Skeletal muscle tissue (tissue), 4 donors: ENCODE results near the gene GABRA5. TPM values are rescaled to one million over a fixed set of nuclear protein-coding genes. Genes with fewer than 3 reads are reported as not detected.

ENCODE experiments used
- H3K27ac ChIP-seq: one replicate; pipeline ENCODE4 v1.7.0; 2013; ENCODE audit warnings: mild to moderate bottlenecking, low read depth, low read length, inconsistent platforms
- H3K27me3 ChIP-seq, 3 donors: one replicate each; pipeline ENCODE4 v1.7.0; 2013; ENCODE audit warnings: low read length in 3 of 3; ENCODE audit not compliant: control insufficient read depth in 3 of 3, insufficient read depth in 3 of 3
- H3K36me3 ChIP-seq, 3 donors: one replicate each; pipeline ENCODE4 v1.7.0; 2013; ENCODE audit warnings: low read length in 3 of 3; ENCODE audit not compliant: control insufficient read depth in 3 of 3, insufficient read depth in 3 of 3
- H3K4me1 ChIP-seq, 3 donors: one replicate each; pipeline ENCODE4 v1.7.0; 2013; ENCODE audit warnings: low read length in 3 of 3, mild to moderate bottlenecking in 3 of 3; ENCODE audit not compliant: control insufficient read depth in 3 of 3, insufficient read depth in 3 of 3
- H3K4me3 ChIP-seq, 3 donors: one replicate each; pipeline ENCODE4 v1.7.0; 2013; ENCODE audit warnings: low read length in 3 of 3
- H3K9ac ChIP-seq, 3 donors: one replicate each; pipeline ENCODE4 v1.7.0; 2013; ENCODE audit warnings: low read length in 3 of 3, mild to moderate bottlenecking in 3 of 3, moderate library complexity in 2 of 3, low read depth in 1 of 3
- H3K9me3 ChIP-seq, 3 donors: one replicate each; pipeline ENCODE4 v1.7.0; 2013; ENCODE audit warnings: low read length in 3 of 3; ENCODE audit not compliant: control insufficient read depth in 3 of 3
- total RNA-seq: library from RNA; depleted of rRNA; stranded (reverse); fragments of >200 nt; gene quantifications from one replicate; pipeline ENCODE4 v1.2.3, GENCODE V29; 2014
- donor health status: Osteomylitis.

Gene GABRA5
- total RNA-seq, 1 donor from 2014 or later = 1.6 TPM

DNA sequence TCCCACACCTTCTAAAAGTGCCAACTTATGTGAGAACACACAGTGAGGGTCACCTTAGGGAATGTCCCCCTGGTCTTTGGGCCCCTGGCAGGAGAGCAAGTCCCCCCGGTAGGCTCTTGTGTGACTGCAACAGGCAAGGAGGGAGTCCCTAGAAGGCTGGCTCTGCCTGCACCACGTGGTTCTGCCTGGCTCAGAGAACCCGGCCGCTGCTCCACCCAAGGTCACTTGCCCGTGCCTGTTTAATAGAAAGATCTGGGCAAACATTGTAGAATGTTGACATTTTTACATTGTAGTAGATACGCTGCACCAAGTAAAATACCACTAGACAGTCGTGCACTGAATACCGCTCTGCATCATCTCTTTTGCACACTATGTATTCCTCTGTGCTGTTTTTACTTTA, 21.9 kb downstream of the GABRA5 start:
- Histone ChIP-seq H3K9me3 (no peaks in the 10 kb centered on the region), H3K27ac (no peak overlapping the region), H3K4me1 (peaks cover 0 to 6% (median 4%) of the 10 kb centered on the region in 3 donors), H3K27me3 (peaks cover 13 to 24% (median 18%) of the 10 kb centered on the region in 3 donors), H3K9ac (no peak overlapping the region), H3K36me3 (no peaks in the 10 kb centered on the region), H3K4me3 (no peak overlapping the region)

DNA sequence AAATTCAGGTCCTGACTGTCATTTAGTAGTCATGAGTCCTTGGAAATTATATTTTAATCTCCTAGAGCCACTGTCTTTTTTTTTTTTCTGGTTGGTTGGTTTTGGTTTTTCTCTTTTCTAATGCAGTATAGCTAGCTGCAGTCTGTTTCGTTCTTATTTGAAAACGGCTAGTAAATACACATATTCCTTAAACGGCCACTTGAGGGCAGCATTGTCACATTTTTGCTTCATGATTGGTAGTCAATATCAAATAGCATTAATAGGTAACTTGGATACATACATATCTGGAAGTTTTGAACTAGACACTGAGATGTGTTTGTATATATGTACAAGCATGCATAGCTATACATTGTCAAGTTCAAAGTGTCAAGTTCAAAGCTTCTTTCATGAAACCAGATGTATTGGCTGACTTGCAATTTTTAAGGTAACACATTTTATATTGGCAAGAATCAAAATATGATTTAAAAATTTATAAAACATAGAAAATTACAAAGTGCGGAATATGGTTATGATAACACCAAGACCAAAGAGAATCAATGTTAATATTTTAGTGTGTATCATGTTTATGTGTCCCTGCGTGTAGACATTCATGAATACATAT, 22.5 kb downstream of the GABRA5 start:
- Histone ChIP-seq H3K27ac (no peak overlapping the region), H3K4me1 (peaks cover 0 to 6% (median 4%) of the 10 kb centered on the region in 3 donors), H3K4me3 (peak overlapping the region in 1 of 3 donors; percentile 24), H3K9me3 (no peaks in the 10 kb centered on the region), H3K9ac (no peak overlapping the region), H3K36me3 (no peaks in the 10 kb centered on the region), H3K27me3 (peaks cover 13 to 24% (median 18%) of the 10 kb centered on the region in 3 donors)

DNA sequence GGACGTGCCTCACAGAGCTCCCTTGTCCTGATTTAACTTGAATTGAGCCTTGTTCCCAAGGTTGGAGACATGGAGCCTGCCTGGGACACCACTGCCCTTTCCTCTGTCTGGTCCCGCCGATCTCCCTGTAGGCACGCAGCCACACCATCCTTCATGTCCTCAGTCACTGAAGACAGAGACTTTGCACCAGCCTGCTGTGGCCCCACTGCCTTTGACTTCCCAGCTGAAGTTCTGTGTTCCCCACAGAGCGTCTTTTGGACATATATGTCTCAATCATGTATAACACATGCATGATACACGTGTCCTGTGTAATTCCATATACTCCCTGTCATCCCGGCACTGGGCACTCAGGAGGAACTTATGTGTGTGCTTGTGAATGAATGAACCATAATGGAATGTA, 23.6 kb downstream of the GABRA5 start:
- H3K9ac ChIP-seq = no peak overlapping the region
- H3K36me3 ChIP-seq = no peaks in the 10 kb centered on the region
- peaks cover 0 to 6% (median 4%) of the 10 kb centered on the region in 3 donors for H3K4me1 ChIP-seq
- H3K9me3 ChIP-seq = no peaks in the 10 kb centered on the region
- peaks cover 13 to 24% (median 18%) of the 10 kb centered on the region in 3 donors for H3K27me3 ChIP-seq
- H3K27ac ChIP-seq = no peak overlapping the region
- H3K4me3 ChIP-seq = no peak overlapping the region

DNA sequence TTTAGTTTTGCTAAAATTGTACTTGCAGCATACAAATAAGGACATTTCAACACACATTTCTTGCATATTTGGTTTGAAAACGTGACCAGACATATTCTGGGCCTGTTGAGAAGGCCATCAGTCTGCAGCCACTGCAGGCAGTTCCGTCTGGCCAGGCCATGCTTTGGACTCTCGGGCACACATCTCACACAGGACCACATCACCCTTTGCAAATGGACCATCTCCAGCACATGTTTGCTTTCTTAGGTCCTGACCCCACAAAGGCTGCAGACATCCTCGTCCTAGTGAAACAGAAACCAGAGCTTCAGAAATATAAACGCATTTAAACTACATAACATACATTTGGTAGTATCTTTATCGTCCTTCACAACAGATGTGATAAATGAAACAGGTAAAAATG, 24.1 kb downstream of the GABRA5 start:
- H3K4me1 ChIP-seq = peaks cover 0 to 6% (median 4%) of the 10 kb centered on the region in 3 donors
- H3K36me3 ChIP-seq = no peaks in the 10 kb centered on the region
- peaks cover 13 to 24% (median 18%) of the 10 kb centered on the region in 3 donors for H3K27me3 ChIP-seq
- no peak overlapping the region for H3K9ac ChIP-seq
- no peak overlapping the region for H3K4me3 ChIP-seq
- H3K27ac ChIP-seq = no peak overlapping the region
- peaks cover 0 to 2% (median 0%) of the 10 kb centered on the region in 3 donors for H3K9me3 ChIP-seq

DNA sequence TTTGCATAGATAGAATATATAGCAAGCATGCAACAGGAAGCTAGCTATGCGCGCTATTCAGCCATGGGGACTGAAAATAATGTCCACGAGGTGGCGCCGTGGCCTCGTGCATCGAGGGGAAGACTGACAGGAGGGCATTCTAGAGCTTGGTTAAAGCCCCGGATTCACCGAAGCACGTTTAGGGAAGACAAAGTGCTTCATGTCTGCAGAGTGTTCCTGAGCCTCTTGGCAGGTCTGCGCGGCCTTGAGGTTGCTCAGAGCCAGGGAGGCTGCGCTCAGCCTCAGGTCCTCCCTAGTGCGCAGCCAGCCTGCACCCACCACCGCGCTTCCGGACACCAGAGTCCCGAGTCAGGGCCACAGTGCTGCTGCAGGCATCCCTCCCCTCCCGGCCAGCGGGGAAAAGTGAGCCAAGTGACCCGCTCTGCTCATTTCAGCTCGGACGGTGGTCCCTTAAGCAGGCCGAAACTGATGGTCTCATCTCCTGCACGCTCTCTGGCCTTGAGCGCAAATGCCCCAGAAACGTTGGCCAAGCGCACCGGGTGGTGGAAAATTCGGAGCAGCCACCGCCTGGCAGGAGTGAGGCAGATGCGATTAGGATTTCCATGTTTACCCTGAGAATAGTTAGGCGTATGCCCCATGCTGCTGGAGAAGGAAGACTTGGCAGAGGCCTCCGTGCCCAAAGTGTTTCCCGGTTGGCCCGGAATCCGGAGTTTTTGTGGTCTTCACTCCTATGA, 24.8 kb downstream of the GABRA5 start:
- no peak overlapping the region for H3K27ac ChIP-seq
- H3K9ac ChIP-seq = no peak overlapping the region
- peaks cover 0 to 2% (median 0%) of the 10 kb centered on the region in 3 donors for H3K9me3 ChIP-seq
- peak overlapping the region in 2 of 3 donors; percentile 13 to 31 for H3K4me3 ChIP-seq
- H3K27me3 ChIP-seq = peaks cover 13 to 20% (median 18%) of the 10 kb centered on the region in 3 donors
- H3K4me1 ChIP-seq = peaks cover 0 to 6% (median 4%) of the 10 kb centered on the region in 3 donors
- no peaks in the 10 kb centered on the region for H3K36me3 ChIP-seq

DNA sequence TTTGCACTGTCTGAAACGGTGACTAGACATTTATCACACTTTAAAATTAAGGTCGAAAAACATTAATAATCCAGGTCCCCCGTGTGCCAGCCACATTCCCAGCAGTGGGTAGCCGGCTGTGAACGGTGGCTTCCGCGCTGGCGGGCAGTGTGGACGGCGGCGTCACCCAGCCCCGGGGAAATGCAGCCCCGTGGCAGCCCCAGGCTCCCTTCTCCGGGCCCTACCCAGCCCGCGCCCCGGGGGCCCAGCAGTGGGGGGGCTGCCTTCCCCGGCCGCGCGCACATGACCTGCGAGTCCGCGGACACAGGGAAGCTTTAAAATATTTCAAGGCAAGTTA, 25.3 kb downstream of the GABRA5 start:
- H3K36me3 ChIP-seq = no peaks in the 10 kb centered on the region
- no peak overlapping the region for H3K27ac ChIP-seq
- H3K9ac ChIP-seq = no peak overlapping the region
- no peak overlapping the region for H3K4me3 ChIP-seq
- H3K4me1 ChIP-seq = peaks cover 0 to 6% (median 4%) of the 10 kb centered on the region in 3 donors
- H3K27me3 ChIP-seq = peaks cover 13 to 18% (median 18%) of the 10 kb centered on the region in 3 donors
- peaks cover 0 to 2% (median 0%) of the 10 kb centered on the region in 3 donors for H3K9me3 ChIP-seq

DNA sequence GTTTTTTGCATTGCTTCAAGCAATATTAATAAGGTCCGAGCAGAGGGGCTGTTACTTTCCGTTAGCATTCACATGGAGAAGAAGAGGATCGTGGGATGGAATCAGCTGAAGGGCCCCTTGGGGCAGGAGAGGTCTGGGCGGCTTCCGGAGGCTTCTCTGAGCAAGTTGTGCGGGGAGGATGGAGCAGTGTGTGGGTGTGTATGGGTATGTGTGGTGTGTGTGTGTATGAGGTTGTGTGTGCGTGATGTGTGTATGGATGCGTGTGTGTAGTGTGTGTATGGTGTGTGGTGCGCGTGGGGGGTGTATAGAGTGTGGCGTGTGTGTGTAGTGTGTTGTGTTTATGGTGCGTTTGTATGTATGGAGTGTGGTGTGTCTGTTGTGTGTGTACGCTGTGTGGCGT, 25.8 kb downstream of the GABRA5 start:
- no peak overlapping the region for H3K27ac ChIP-seq

DNA sequence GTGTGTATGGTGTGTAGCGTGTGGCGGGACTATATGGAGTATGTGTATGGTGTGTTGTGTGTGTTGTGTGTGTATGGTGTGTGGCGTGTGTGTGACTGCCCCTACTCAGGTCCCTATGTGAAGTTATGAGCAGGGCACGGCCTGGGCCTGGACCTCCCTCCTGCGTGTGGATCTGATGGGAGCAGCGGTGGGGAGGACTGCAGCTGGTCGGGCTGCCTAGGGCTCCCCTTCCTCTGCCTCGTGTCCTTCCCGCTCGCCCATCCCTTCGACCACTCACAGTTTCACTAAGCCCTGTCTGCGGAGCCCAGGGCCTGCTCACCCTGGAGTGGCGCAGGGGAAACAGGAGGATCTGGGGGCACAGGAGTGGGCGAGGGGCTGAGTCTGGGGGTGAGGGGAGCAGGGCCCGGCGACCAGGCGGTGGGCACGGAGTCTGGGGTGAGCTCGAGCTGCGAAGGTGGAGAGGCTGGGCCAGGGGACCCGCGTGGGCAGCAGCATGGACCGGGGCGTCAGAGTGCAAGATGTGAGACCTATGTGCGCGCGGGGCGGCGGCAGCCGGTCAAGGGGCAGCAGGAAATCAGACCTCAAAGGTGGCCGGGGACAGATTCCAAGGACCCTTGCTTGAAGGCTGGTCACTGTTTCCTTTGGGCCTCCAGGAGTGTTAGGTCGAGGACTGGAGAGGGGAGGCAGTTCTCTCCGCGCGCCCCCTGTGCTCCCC, 26.6 kb downstream of the GABRA5 start:
- Histone ChIP-seq H3K27me3 (peaks cover 13 to 17% (median 14%) of the 10 kb centered on the region in 3 donors), H3K4me1 (peaks cover 0 to 6% (median 4%) of the 10 kb centered on the region in 3 donors), H3K9me3 (peaks cover 0 to 2% (median 0%) of the 10 kb centered on the region in 3 donors), H3K27ac (no peak overlapping the region), H3K9ac (no peak overlapping the region), H3K4me3 (no peak overlapping the region), H3K36me3 (no peaks in the 10 kb centered on the region)

More for the DNA sequence above, 25.8 kb downstream of the GABRA5 start:
- no peak overlapping the region for H3K9ac ChIP-seq
- no peaks in the 10 kb centered on the region for H3K36me3 ChIP-seq
- H3K9me3 ChIP-seq = peaks cover 0 to 2% (median 0%) of the 10 kb centered on the region in 3 donors
- peaks cover 0 to 6% (median 4%) of the 10 kb centered on the region in 3 donors for H3K4me1 ChIP-seq
- H3K27me3 ChIP-seq = peaks cover 13 to 18% (median 18%) of the 10 kb centered on the region in 3 donors
- no peak overlapping the region for H3K4me3 ChIP-seq

DNA sequence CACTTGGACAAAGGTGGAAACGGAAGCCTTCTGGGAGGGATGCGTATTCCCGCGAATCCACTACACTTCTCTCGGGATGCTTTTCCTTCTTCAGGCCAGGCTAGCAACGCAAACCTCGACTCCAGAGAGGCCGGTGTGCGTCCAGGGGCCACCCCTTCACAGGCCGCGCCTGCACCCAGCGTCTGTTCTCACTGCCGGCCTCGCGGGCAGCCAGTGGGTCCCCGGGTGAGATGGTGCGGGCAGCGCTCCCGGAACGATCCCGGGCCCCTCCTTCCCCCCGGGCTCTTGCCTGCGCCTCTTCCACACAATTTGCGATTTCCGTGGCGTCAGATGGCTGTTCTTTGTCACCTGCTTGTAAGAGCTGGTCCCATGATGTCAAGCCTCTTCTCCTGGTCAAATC, 27.3 kb downstream of the GABRA5 start:
- no peak overlapping the region for H3K9ac ChIP-seq
- peaks cover 0 to 6% (median 4%) of the 10 kb centered on the region in 3 donors for H3K4me1 ChIP-seq
- H3K4me3 ChIP-seq = no peak overlapping the region
- H3K9me3 ChIP-seq = peaks cover 0 to 2% (median 0%) of the 10 kb centered on the region in 3 donors
- peaks cover 12 to 13% (median 13%) of the 10 kb centered on the region in 3 donors for H3K27me3 ChIP-seq
- H3K27ac ChIP-seq = no peak overlapping the region
- H3K36me3 ChIP-seq = no peaks in the 10 kb centered on the region
